HUES48 (cell line): ENCODE measurements around the gene MGST1.
"Not testable (repeated sequence)": the region's sequence is repeated elsewhere in the genome, so short reads cannot be mapped to it uniquely, and the experiment has no call there.

Experiments
- H3K27ac ChIP-seq: one replicate; pipeline ENCODE4 v1.7.0; 2013; ENCODE audit warnings: low read depth, low read length, inconsistent platforms
- H3K27me3 ChIP-seq: 2 replicates; pipeline ENCODE4 v1.6.1; 2013; ENCODE audit warnings: mild to moderate bottlenecking, low read length; ENCODE audit not compliant: control insufficient read depth, insufficient read depth
- H3K36me3 ChIP-seq: 2 replicates; pipeline ENCODE4 v1.6.1; 2013; ENCODE audit warnings: low read length; ENCODE audit not compliant: control insufficient read depth, insufficient read depth
- H3K4me1 ChIP-seq: 2 replicates; pipeline ENCODE4 v1.6.1; 2013; ENCODE audit warnings: mild to moderate bottlenecking, low read length; ENCODE audit not compliant: control insufficient read depth, insufficient read depth
- H3K4me3 ChIP-seq: 2 replicates; pipeline ENCODE4 v1.5.1; 2013; ENCODE audit warnings: mild to moderate bottlenecking, low read depth, low read length
- H3K9ac ChIP-seq: 2 replicates; pipeline ENCODE4 v1.6.1; 2013; ENCODE audit warnings: mild to moderate bottlenecking, low read depth, low read length, moderate library complexity
- H3K9me3 ChIP-seq: 2 replicates; pipeline ENCODE4 v1.6.1; 2013; ENCODE audit warnings: low read length; ENCODE audit not compliant: control insufficient read depth, insufficient read depth

Gene MGST1

GRCh38 chr12:16385782-16386646 is 38.6 kb downstream of the MGST1 start:
- H3K4me3 ChIP-seq = no peak overlapping the region
- H3K9ac ChIP-seq = no peak overlapping the region
- H3K27ac ChIP-seq = no peak overlapping the region
- no peaks in the 10 kb centered on the region for H3K36me3 ChIP-seq
- 0 out of 2 replicates have a peak, but pooled peaks cover 2% of the 10 kb centered on the region for H3K4me1 ChIP-seq
- no peaks in the 10 kb centered on the region for H3K27me3 ChIP-seq
- no peaks in the 10 kb centered on the region for H3K9me3 ChIP-seq

- Histone ChIP-seq H3K9me3 (no peaks in the 10 kb centered on the region), H3K36me3 (no peaks in the 10 kb centered on the region), H3K27me3 (no peaks in the 10 kb centered on the region), H3K4me1 (0 out of 2 replicates have a peak, but pooled peaks cover 2% of the 10 kb centered on the region), H3K9ac (no peak overlapping the region), H3K27ac (no peak overlapping the region), H3K4me3 (no peak overlapping the region)
Measured at GRCh38 chr12:16387919-16388318, 40.5 kb downstream of the MGST1 start.

GRCh38 chr12:16389594-16389993 is 42.1 kb downstream of the MGST1 start:
- Histone ChIP-seq H3K9me3 (peaks cover 7% of the 10 kb centered on the region; the same call in 1 of the 2 replicates), H3K4me3 (no peak overlapping the region), H3K27ac (no peak overlapping the region), H3K36me3 (no peaks in the 10 kb centered on the region), H3K4me1 (0 out of 2 replicates have a peak, but pooled peaks cover 2% of the 10 kb centered on the region), H3K27me3 (no peaks in the 10 kb centered on the region), H3K9ac (no peak overlapping the region)

GRCh38 chr12:16392846-16393535 is 45.5 kb downstream of the MGST1 start:
- Histone ChIP-seq H3K36me3 (no peaks in the 10 kb centered on the region), H3K27me3 (no peaks in the 10 kb centered on the region), H3K27ac (no peak overlapping the region), H3K4me1 (no peaks in the 10 kb centered on the region), H3K4me3 (no peak overlapping the region), H3K9ac (no peak overlapping the region), H3K9me3 (peaks cover 7% of the 10 kb centered on the region; the same call in 1 of the 2 replicates)

GRCh38 chr12:16399101-16399500 is 51.7 kb downstream of the MGST1 start:
- H3K9me3 ChIP-seq = no peaks in the 10 kb centered on the region; the same call in 1 of the 2 replicates
- no peaks in the 10 kb centered on the region for H3K27me3 ChIP-seq
- H3K4me1 ChIP-seq = no peaks in the 10 kb centered on the region
- H3K27ac ChIP-seq = no peak overlapping the region
- no peak overlapping the region for H3K4me3 ChIP-seq
- H3K9ac ChIP-seq = no peak overlapping the region
- no peaks in the 10 kb centered on the region for H3K36me3 ChIP-seq

DNA sequence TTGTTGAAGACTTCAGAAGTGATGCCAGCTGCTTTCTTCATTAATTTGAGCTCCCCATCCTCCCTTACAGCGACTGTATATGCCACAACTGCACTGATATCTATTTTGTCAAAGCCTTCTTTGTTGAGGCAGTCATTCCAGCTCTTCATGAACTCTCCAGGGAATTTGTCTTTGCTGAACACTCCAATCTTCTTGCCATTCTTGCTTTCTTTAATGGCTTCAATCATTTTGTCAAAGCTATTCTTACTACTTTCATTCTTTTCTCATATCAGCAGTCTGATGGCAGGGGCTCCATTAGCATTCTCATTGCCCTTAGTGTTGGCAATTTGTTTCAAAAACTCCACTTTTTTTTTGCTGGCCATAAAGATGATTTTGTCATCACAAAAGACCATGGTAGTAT is 54.4 kb downstream of the MGST1 start:
- H3K4me1 ChIP-seq, H3K36me3 ChIP-seq, H3K27ac ChIP-seq, H3K4me3 ChIP-seq, H3K27me3 ChIP-seq, H3K9ac ChIP-seq, H3K9me3 ChIP-seq: not testable (repeated sequence)

GRCh38 chr12:16407346-16407745 is 59.9 kb downstream of the MGST1 start:
- Histone ChIP-seq H3K4me1 (no peaks in the 10 kb centered on the region), H3K36me3 (no peaks in the 10 kb centered on the region), H3K9me3 (no peaks in the 10 kb centered on the region), H3K9ac (no peak overlapping the region), H3K27ac (no peak overlapping the region), H3K27me3 (no peaks in the 10 kb centered on the region), H3K4me3 (no peak overlapping the region)
